ENCODE data around the gene E2F2. TPM values are rescaled to one million over a fixed set of nuclear protein-coding genes. Genes with fewer than 3 reads are reported as not detected.

E2F2 gene
- polyA plus RNA-seq, 1 of the 3 experiments (the other 2 are of a cell fraction) = 0.43 TPM

GRCh38 chr1:23528250-23528978 lies 2.6 kb downstream of the E2F2 start:
- Histone ChIP-seq H2AFZ (ENCODE audit: low read depth) (peak overlapping the region; percentile 53; the same call in 1 of the 2 replicates), H4K20me1 (ENCODE audit: insufficient read depth) (no peaks in the 10 kb centered on the region), H3K9me3 (no peaks in the 10 kb centered on the region), H3K9ac (no peak overlapping the region), H3K79me2 (ENCODE audit: insufficient read depth) (no peaks in the 10 kb centered on the region), H3K9me2 (no peaks in the 10 kb centered on the region), H3K27ac (ENCODE audit: low read depth in 2 of 2, low read length in 1 of 2) (no peak overlapping the region), H3F3A (replicated peaks; ENCODE audit: insufficient read depth) (peaks cover 18% of the 10 kb centered on the region), H3K4me1 (ENCODE audit: control insufficient read depth in 1 of 2, insufficient read depth in 2 of 2, low read depth in 1 of 2, low read length in 1 of 2) (peaks cover 11 to 38% of the 10 kb centered on the region in 2 experiments; a peak in 3 of 4 replicates), H3K36me3 (replicated peaks in 1 of 2; ENCODE audit: control insufficient read depth in 1 of 2, insufficient read depth in 2 of 2, low read length in 1 of 2) (no peaks in the 10 kb centered on the region), H3K4me3 (ENCODE audit: low read depth in 2 of 2, low read length in 1 of 2) (no peak overlapping the region), H3K27me3 (ENCODE audit: insufficient read depth) (no peaks in the 10 kb centered on the region), H3K4me2 (0 out of 2 replicates have a peak overlapping the region, but pooled peaks have one; percentile 19)
- 25% methylated on average over 9 of the region's 9 CpGs for WGBS (ENCODE audit: low lambda C conversion rate)
- TF ChIP-seq MAX (IDR thresholded peaks at IDR 0.05; ENCODE audit: low read depth) (peak; percentile 56; the same call in 1 of the 2 replicates), MEF2A (IDR thresholded peaks at IDR 0.05; ENCODE audit: borderline replicate concordance, low read depth) (no peak), TCF12 (IDR thresholded peaks at IDR 0.05) (peak; percentile 30; the same call in 1 of the 2 replicates), NFIC (IDR thresholded peaks at IDR 0.05; ENCODE audit: borderline replicate concordance) (peak; percentile 82), PBX3 (IDR thresholded peaks at IDR 0.05) (peak; percentile 58)
- ChIA-PET POLR2A (interaction anchor here (1.0 kb wide), 1 partner anchor 20 kb away, joined by 3 read pairs; no protein-coding TSS in a partner anchor), CTCF (interaction anchor here (0.8 to 29.7 kb wide), 9 partner anchors 9 to 182 kb away, joined by 3 to 503 read pairs (median 5); no protein-coding TSS in a partner anchor)
- DNase-seq = peak; percentile 45

GRCh38 chr1:23527900-23528249 lies 3.2 kb downstream of the E2F2 start:
- H3K27ac ChIP-seq (ENCODE audit: low read depth in 2 of 2, low read length in 1 of 2) = no peak overlapping the region
- no peak for DNase-seq
- H2AFZ ChIP-seq (ENCODE audit: low read depth) = peak overlapping the region; percentile 53; the same call in 1 of the 2 replicates
- 94% methylated on average over 6 of the region's 6 CpGs for WGBS (ENCODE audit: low lambda C conversion rate)
- H3K9ac ChIP-seq = no peak overlapping the region
- no peaks in the 10 kb centered on the region for H3K27me3 ChIP-seq (ENCODE audit: insufficient read depth)
- TF ChIP-seq TCF12 (IDR thresholded peaks at IDR 0.05) (no peak), MEF2A (IDR thresholded peaks at IDR 0.05; ENCODE audit: borderline replicate concordance, low read depth) (no peak), ELF1 (IDR thresholded peaks at IDR 0.05) (no peak), RFX5 (IDR thresholded peaks at IDR 0.05; ENCODE audit: low read length) (no peak), SMC3 (IDR thresholded peaks at IDR 0.05; ENCODE audit: low read depth, low read length) (no peak), ZBTB33 (IDR thresholded peaks at IDR 0.05; ENCODE audit: borderline replicate concordance, low read depth) (no peak), TEAD4 (IDR thresholded peaks at IDR 0.05; ENCODE audit: borderline replicate concordance, insufficient read depth) (no peak), RXRA (IDR thresholded peaks at IDR 0.05; ENCODE audit: borderline replicate concordance, low read depth) (no peak), YY1 (IDR thresholded peaks at IDR 0.05; ENCODE audit: low read depth) (no peak), MAX (IDR thresholded peaks at IDR 0.05; ENCODE audit: low read depth) (no peak), POLR2AphosphoS5 (IDR thresholded peaks at IDR 0.05; ENCODE audit: low read depth, low read length) (no peak), MXI1 (IDR thresholded peaks at IDR 0.05; ENCODE audit: low read depth, low read length) (no peak), RAD21 (IDR thresholded peaks at IDR 0.05; ENCODE audit: low read length) (no peak), NRF1 (IDR thresholded peaks at IDR 0.05; ENCODE audit: low read depth, low read length) (no peak), FOXJ3 (CRISPR knock-in tag; IDR thresholded peaks at IDR 0.05) (no peak)
- 0 out of 2 replicates have a peak overlapping the region, but pooled peaks have one; percentile 19 for H3K4me2 ChIP-seq
- H3K9me3 ChIP-seq = no peaks in the 10 kb centered on the region
- ChIA-PET CTCF (interaction anchor here (1.8 to 29.7 kb wide), 6 partner anchors 12 to 124 kb away, joined by 5 to 503 read pairs (median 12); no protein-coding TSS in a partner anchor), POLR2A (no interaction called here)
- no peaks in the 10 kb centered on the region for H3K79me2 ChIP-seq (ENCODE audit: insufficient read depth)
- peaks cover 17% of the 10 kb centered on the region for H3F3A ChIP-seq (replicated peaks; ENCODE audit: insufficient read depth)
- H4K20me1 ChIP-seq (ENCODE audit: insufficient read depth) = no peaks in the 10 kb centered on the region
- no peak overlapping the region for H3K4me3 ChIP-seq (ENCODE audit: low read depth in 2 of 2, low read length in 1 of 2)
- H3K9me2 ChIP-seq = no peaks in the 10 kb centered on the region
- H3K4me1 ChIP-seq (ENCODE audit: control insufficient read depth in 1 of 2, insufficient read depth in 2 of 2, low read depth in 1 of 2, low read length in 1 of 2) = peaks cover 11 to 38% of the 10 kb centered on the region in 2 experiments; a peak in 3 of 4 replicates
- H3K36me3 ChIP-seq (replicated peaks in 1 of 2; ENCODE audit: control insufficient read depth in 1 of 2, insufficient read depth in 2 of 2, low read length in 1 of 2) = no peaks in the 10 kb centered on the region

Measured in SK-N-SH (cell line).